ENCODE results near the gene CHST11.

GRCh38 chr12:104576187-104576778, 119.5 kb downstream of the CHST11 start:
- TF ChIP-seq TCF15 (CRISPR knock-in tag; IDR thresholded peaks at IDR 0.05) (no peak), POLR2A (conservative IDR thresholded peaks at IDR 0.05) (no peak), CEBPB (tag; IDR thresholded peaks at IDR 0.05) (no peak), REST (IDR thresholded peaks at IDR 0.05; ENCODE audit: borderline replicate concordance) (no peak), REST (CRISPR knock-in tag; IDR thresholded peaks at IDR 0.05; ENCODE audit: low read depth) (no peak), ZBTB33 (CRISPR knock-in tag; IDR thresholded peaks at IDR 0.05) (no peak), EP300 (IDR thresholded peaks at IDR 0.05; ENCODE audit: low read length) (no peak), ZNF740 (CRISPR knock-in tag; IDR thresholded peaks at IDR 0.05) (no peak), ZNF740 (tag; IDR thresholded peaks at IDR 0.05) (no peak), CTCF (IDR thresholded peaks at IDR 0.05 in 2 of 3, conservative IDR thresholded peaks at IDR 0.05 in 1 of 3; ENCODE audit: insufficient read depth in 2 of 3, low read depth in 1 of 3, low read length in 3 of 3) (no peak), CBX5 (IDR thresholded peaks at IDR 0.05; ENCODE audit: borderline replicate concordance, low read depth) (no peak), EZH2 (IDR thresholded peaks at IDR 0.05; ENCODE audit: borderline replicate concordance, low read depth, low read length) (no peak)
